ENCODE measurements around the gene CDKN2A.

DNA sequence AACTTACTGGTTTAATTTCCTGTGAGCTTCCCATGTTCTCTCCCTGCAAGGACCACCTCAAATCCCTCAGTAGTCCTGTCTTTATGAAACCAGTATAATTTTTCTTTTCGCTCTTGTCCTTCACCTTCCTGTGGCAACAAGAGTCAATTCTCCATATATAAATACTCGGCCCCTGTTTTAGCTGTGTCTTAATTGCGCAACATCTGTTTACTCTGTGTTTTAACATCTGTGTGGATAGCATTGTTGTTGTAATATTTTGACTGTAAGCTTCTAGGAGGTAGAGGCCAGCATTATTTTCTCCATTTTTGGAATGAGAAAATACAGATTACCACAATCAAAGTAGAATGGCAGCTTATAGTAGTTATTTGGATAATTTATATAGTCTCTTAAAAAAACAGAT is 45.1 kb upstream of the CDKN2A start:
- TF ChIP-seq ZNF384 (IDR thresholded peaks at IDR 0.05) (no peak), LEF1 (IDR thresholded peaks at IDR 0.05; ENCODE audit: borderline replicate concordance) (no peak), FOXM1 (IDR thresholded peaks at IDR 0.05; ENCODE audit: borderline replicate concordance) (no peak), FOXA1 (IDR thresholded peaks at IDR 0.05) (no peak)
